ENCODE results near the gene SNX9.

GRCh38 chr6:157994125-157994795 lies 171.2 kb downstream of the SNX9 start:
- TF ChIP-seq CTCF (IDR thresholded peaks at IDR 0.05 in 4 of 5, conservative IDR thresholded peaks at IDR 0.05 in 1 of 5) = no peak
- TF ChIP-seq POLR2A (IDR thresholded peaks at IDR 0.05) = no peak
